Measurements from ENCODE around the gene ABCD3.

Gene ABCD3

GRCh38 chr1:94512816-94513215 lies 94.6 kb downstream of the ABCD3 start:
- H3K27me3 ChIP-seq (replicated peaks; ENCODE audit: control insufficient read depth, insufficient read depth, low read length): no peaks in the 10 kb centered on the region
- no peaks in the 10 kb centered on the region for H3K36me3 ChIP-seq (ENCODE audit: control insufficient read depth, insufficient read depth, low read length)
- H3K4me3 ChIP-seq (replicated peaks; ENCODE audit: low read depth, low read length): no peak overlapping the region
- DNase-seq (ENCODE audit: extremely low read depth, insufficient read length): no peak
- TF ChIP-seq CTCF (IDR thresholded peaks at IDR 0.05; ENCODE audit: insufficient read depth, low read length, poor library complexity, severe bottlenecking): no peak

- peak; percentile 50 for TF ChIP-seq CTCF (IDR thresholded peaks at IDR 0.05; ENCODE audit: insufficient read depth, low read length, poor library complexity, severe bottlenecking)
- Histone ChIP-seq H3K36me3 (ENCODE audit: control insufficient read depth, insufficient read depth, low read length) (no peaks in the 10 kb centered on the region), H3K4me3 (replicated peaks; ENCODE audit: low read depth, low read length) (no peak overlapping the region), H3K27me3 (replicated peaks; ENCODE audit: control insufficient read depth, insufficient read depth, low read length) (no peaks in the 10 kb centered on the region)
- DNase-seq (ENCODE audit: extremely low read depth, insufficient read length): no peak
These were observed 96.0 kb downstream of the ABCD3 start for GRCh38 chr1:94514095-94514727.

- no peak for DNase-seq (ENCODE audit: extremely low read depth, insufficient read length)
- TF ChIP-seq CTCF (IDR thresholded peaks at IDR 0.05; ENCODE audit: insufficient read depth, low read length, poor library complexity, severe bottlenecking): no peak
- no peaks in the 10 kb centered on the region for H3K36me3 ChIP-seq (ENCODE audit: control insufficient read depth, insufficient read depth, low read length)
- H3K4me3 ChIP-seq (replicated peaks; ENCODE audit: low read depth, low read length): no peak overlapping the region
- no peaks in the 10 kb centered on the region for H3K27me3 ChIP-seq (replicated peaks; ENCODE audit: control insufficient read depth, insufficient read depth, low read length)
These were observed 97.2 kb downstream of the ABCD3 start for GRCh38 chr1:94515296-94515947.

- no peak for TF ChIP-seq CTCF (IDR thresholded peaks at IDR 0.05; ENCODE audit: insufficient read depth, low read length, poor library complexity, severe bottlenecking)
- no peaks in the 10 kb centered on the region for H3K36me3 ChIP-seq (ENCODE audit: control insufficient read depth, insufficient read depth, low read length)
- H3K27me3 ChIP-seq (replicated peaks; ENCODE audit: control insufficient read depth, insufficient read depth, low read length): no peaks in the 10 kb centered on the region
- no peak overlapping the region for H3K4me3 ChIP-seq (replicated peaks; ENCODE audit: low read depth, low read length)
- no peak for DNase-seq (ENCODE audit: extremely low read depth, insufficient read length)
These were observed 101.2 kb downstream of the ABCD3 start for GRCh38 chr1:94519351-94519750.

- no peak for DNase-seq (ENCODE audit: extremely low read depth, insufficient read length)
- Histone ChIP-seq H3K36me3 (ENCODE audit: control insufficient read depth, insufficient read depth, low read length) (no peaks in the 10 kb centered on the region), H3K4me3 (replicated peaks; ENCODE audit: low read depth, low read length) (no peak overlapping the region), H3K27me3 (replicated peaks; ENCODE audit: control insufficient read depth, insufficient read depth, low read length) (no peaks in the 10 kb centered on the region)
- no peak for TF ChIP-seq CTCF (IDR thresholded peaks at IDR 0.05; ENCODE audit: insufficient read depth, low read length, poor library complexity, severe bottlenecking)
These were observed 104.1 kb downstream of the ABCD3 start for GRCh38 chr1:94522304-94522703.
